ENCODE data around the gene CCL3.
"Not testable (repeated sequence)": the region's sequence is repeated elsewhere in the genome, so short reads cannot be mapped to it uniquely, and the experiment has no call there.

The CCL3 gene

DNA sequence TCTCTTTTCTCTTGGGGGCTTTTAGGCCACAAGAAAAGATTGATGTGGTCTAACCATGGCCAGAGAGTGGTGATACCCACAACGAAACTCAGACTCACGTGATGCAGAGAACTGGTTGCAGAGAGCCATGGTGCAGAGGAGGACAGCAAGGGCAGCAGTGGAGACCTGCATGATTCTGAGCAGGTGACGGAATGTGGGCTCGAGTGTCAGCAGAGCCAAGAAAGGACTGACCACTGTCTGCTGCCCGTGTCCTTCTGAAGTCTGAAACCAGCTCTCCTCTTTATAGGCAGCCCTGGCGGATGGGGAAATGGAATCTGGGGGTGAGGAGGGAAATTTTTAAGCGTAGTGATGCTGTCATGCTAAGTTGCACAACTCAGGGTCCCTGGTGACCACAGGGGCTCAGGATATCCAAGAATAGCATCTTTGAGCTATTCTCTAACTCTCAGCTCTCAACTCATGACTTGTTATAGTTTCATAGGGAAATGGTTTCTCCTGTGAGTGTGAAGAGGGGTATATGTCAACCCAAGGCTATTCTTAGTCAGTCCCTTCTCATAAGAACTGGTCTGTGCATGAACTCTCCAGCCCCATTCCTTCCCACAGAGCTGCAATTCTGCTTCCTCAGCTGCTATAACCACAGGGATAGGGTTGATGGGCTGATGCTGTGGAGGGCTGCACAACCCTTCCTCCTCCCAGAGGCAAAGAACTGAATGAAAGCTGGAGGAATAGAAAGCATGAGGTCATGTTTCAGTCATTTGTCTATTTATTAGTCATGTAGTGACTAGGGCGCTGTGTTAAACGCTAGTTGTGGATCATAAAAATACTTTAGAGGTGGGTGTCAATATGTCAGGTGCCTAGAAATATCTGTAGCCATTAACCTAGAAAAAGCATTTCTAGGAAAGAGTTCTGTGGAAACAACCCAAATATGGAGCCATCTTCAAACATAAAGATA is at the start of gene CCL3:
TSS of gene CCL3 (minus strand) at position 256 of the 949 bp plus-strand sequence. CDS start at position 171, 85 bp downstream.
- in situ Hi-C loops (cut with HindIII; ENCODE audit: low sequenced_read_pairs), result no loop called here

DNA sequence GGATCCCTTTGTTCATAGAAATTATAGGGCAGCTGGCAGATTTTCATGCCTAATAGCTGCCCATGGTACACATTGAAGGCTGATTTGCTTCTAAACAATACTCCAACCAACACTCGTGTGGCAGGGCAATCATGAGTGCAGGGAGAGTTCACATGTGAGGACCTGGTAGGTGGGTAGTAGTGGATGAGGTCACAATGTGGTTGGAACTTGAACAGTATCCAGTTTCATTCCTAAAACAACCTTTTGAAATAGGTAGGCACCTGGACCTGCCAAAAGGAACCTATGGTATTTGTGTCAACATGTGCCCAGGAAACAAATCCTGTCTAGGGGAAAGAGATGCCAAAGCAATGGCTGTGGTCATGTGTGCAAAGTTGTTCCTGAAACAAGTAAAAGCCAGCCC is 46.5 kb upstream of the CCL3 start:
- in situ Hi-C loops (cut with HindIII; ENCODE audit: low sequenced_read_pairs), result no loop called here

GRCh38 chr17:36136036-36136435 is 46.1 kb upstream of the CCL3 start:
- in situ Hi-C loops (cut with HindIII; ENCODE audit: low sequenced_read_pairs), result no loop called here

GRCh38 chr17:36135465-36135864 is 45.5 kb upstream of the CCL3 start:
- in situ Hi-C loops (cut with HindIII; ENCODE audit: low sequenced_read_pairs), result no loop called here

DNA sequence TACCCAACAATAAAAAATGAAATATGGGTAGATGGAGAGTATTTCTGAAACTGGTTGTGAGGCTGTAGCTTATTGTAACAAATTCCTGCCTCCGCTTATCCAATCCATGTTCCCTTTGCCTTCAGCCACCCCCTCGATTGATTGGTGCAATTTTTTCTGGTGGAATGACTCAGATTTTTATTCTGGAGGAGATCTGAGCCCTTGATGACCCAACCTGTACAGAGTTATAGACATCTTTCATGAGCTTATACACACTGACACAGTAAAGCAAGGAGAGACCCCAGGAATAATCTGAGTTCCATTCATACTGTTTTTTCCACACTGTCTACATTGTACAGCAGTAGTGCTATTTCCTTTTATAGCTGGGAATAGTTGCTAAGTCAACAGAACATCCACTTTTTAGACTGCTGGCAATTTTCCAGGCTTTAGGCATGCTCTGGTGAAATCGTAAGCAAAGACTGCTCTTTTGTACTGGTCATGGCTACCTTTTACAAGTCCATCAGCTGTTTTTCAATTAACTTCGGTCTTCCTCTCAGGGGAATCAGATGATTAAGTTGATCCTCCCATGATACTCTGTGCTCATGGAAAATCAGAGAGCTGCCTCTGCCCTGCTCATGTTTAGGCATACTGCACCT is 43.8 kb upstream of the CCL3 start:
- in situ Hi-C loops (cut with HindIII; ENCODE audit: low sequenced_read_pairs), result no loop called here

GRCh38 chr17:36132421-36132831 is 42.5 kb upstream of the CCL3 start:
- in situ Hi-C loops (cut with HindIII; ENCODE audit: low sequenced_read_pairs), result no loop called here

GRCh38 chr17:36131931-36132330 is 42.0 kb upstream of the CCL3 start:
- in situ Hi-C loops (cut with HindIII; ENCODE audit: low sequenced_read_pairs), result no loop called here

GRCh38 chr17:36131421-36131820 is 41.5 kb upstream of the CCL3 start:
- in situ Hi-C loops (cut with HindIII; ENCODE audit: low sequenced_read_pairs), result no loop called here

- in situ Hi-C loops (cut with HindIII; ENCODE audit: low sequenced_read_pairs), result no loop called here
Measured at GRCh38 chr17:36130346-36130745, 40.4 kb upstream of the CCL3 start.

- in situ Hi-C loops (cut with HindIII; ENCODE audit: low sequenced_read_pairs), result no loop called here
Measured at GRCh38 chr17:36129616-36130015, 39.7 kb upstream of the CCL3 start.

GRCh38 chr17:36128411-36128978 is 38.6 kb upstream of the CCL3 start:
- in situ Hi-C loops (cut with HindIII; ENCODE audit: low sequenced_read_pairs), result no loop called here

DNA sequence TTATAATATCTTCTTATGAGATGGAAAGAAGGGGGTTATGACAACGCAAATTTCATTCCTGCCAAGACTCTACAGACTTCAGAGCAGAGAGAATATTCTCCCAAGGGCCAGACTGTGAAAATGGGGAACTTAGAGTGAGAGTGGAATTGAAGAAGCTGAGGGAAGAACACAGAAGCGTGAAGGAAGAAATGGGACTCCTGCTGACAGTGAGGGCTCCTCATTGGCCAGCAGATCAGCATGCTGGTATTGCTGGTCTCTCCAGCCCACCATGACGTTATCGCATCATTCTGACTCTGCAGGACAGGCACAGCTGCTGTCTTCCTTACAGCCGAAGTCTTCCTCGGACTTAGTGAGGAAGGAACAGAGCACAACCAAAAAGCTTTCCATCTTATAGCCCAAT is 38.0 kb upstream of the CCL3 start:
- in situ Hi-C loops (cut with HindIII; ENCODE audit: low sequenced_read_pairs), result no loop called here

DNA sequence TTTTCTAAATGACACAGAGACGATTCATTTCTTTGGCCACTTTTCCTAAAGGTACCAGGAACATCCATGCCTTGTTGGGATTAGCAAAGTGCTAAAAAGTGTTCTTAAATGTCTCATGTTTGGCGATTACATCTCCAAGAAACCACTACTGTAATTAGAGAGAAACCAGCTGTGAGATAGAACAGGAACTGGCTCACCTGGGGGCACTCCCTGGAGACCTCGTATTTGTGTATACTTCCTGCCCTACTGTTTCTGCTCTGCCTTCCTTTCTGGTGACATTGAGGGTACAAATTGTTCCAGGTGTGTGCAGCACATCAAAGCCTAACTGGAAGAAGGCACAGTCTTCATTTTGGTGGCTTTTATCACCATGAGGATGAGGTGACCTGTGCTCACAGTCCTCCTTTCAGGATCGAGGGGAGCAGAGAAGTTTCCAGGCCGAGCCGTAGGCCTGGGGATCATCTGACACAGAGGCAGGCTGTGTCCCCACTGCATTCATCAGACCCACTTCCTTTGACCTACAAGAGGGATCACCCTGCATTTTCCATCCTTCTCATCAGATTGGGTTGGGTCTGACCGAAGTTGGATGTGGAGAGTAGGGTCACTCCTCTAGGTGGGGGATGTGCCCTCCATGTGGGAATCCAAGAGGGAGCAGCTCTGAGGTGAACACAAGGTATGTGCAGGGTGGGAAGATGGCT is 37.4 kb upstream of the CCL3 start:
- in situ Hi-C loops (cut with HindIII; ENCODE audit: low sequenced_read_pairs), result no loop called here

DNA sequence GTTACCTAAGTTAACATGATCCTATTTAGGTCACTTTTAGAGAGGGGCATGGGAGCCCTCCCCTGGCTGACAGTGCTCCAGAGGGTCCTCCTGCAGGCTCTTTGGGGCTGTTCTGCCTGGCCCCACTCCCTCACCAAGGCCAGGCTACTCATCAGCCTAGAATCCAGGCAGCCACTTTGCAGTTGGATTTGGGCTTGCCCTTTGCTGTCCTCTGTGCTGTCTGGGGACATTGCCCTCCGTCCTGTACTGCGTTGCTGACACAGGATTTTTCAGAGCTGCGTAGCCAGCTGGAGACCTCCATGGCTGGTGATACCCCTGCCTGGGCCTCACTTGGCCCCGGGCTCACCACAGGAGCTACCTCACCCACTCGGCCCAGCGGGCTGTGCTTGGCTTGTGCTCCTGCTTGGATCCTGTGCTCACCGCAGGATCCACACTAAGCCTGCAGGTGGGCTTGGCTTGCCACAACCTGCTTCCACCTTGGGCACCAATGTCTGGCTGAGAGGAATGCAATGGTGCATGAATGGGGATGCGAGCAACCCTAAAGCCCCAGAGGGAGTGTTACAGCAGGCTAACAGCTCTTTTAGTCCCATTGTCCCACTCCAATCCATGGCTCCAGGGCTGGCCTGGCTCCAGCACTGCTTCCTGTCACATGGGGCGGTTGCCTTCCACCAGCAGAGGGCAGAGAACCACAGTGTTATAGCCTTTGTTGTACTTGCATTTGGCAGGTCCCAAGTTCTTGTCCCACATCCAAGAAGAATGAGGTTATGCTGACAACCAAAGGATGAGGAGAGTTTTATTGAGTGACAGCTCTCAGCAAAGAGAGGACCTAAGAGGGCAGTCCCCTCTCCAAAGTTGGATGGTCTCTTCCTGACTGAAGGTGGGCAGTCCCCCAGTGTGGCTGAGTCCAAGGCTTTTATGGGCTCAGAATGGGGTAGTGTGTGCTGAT is 35.2 kb upstream of the CCL3 start:
- in situ Hi-C loops (cut with HindIII; ENCODE audit: low sequenced_read_pairs), result no loop called here

DNA sequence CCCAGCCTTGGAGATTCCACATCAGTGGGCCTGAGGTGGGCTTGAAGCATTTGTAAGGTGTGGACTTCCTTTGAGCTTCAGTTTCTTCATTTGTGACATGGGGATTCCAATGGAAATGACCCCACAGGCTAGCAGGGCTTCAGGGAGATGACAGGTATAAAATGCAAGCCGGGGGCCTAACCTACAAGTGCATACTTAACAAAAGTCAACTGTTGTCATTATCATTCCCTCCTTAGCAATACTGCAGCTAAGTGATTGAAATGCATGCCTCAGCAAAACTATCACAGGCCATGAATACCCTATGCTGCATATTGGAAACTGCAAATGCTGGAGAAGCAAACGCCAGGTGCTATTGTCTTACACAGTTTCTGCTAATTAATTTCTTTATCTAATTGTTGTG is 33.5 kb upstream of the CCL3 start:
- in situ Hi-C loops (cut with HindIII; ENCODE audit: low sequenced_read_pairs), result no loop called here

DNA sequence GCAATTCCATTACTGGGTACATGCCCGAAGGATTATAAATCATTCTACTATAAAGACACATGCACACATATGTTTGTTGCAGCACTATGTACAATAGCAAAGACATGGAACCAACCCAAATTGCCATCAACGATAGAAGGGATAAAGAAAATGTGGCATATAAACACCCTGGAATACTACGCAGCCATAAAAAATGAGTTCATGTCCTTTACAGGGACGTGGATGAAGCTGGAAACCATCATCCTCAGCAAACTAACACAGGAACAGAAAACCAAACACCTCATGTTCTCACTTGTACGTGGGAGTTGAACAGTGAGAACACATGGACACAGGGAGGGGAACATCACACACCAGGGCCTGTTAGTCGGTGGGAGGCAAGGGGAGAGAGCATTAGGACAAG is 31.2 kb upstream of the CCL3 start:
- in situ Hi-C loops (cut with HindIII; ENCODE audit: low sequenced_read_pairs), result not testable (repeated sequence)

GRCh38 chr17:36120221-36120620 is 30.3 kb upstream of the CCL3 start:
- in situ Hi-C loops (cut with HindIII; ENCODE audit: low sequenced_read_pairs), result no loop called here

DNA sequence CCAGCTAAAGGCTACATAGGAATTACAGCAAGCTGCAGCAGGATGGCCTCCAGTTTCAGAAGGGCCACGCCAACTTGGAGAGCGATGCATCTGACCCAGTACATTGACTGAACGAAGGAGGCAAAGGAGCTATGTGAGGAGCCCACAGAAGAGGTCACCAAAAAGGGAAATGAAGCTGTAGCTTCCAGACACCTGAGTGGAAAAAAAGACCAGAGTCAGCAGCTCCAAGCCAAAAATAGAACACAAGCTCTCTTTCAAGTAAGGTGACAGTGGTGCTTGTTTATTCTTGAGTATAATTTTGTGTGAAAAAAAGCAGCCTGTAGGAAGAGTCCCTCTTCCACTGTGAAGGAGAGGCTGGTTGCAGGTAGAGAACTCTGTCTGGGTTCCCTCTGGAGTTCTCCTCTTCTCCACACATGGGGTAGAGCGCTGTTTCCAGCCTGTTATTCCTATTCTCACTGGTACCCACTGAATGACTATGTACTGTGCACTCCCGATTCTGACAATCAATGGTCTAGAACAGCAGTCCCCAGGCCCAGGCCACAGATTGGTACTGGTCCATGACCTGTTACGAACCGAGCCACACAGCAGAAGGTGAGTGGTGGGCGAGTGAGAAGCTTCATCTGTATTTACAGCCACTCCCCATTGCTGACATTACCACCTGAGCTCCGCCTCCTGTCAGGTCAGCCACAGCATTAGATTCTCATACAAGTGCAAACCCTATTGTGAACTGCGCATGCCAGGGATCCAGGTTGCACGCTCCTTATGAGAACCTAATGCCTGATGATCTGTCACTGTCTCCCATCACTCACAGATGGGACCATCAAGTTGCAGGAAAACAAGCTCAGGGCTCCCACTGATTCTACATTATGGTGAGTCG is 28.8 kb upstream of the CCL3 start:
- in situ Hi-C loops (cut with HindIII; ENCODE audit: low sequenced_read_pairs), result no loop called here

All from endothelial cell of hepatic sinusoid (primary cell).